GM12878 (cell line): ENCODE data around the gene C1QTNF5. TPM values are rescaled to one million over a fixed set of nuclear protein-coding genes. Genes with fewer than 3 reads are reported as not detected.

Source experiments
- ATAC-seq: fragments of 200-7000 bp; cut with Tn5 transposase; 3 replicates; pipeline ENCODE4 v1.9.1; 2020; ENCODE audit warnings: mild to moderate bottlenecking, moderate library complexity
- BruUV-seq: library from RNA; stranded (reverse); fragments of 400-500 nt; replicated peaks from 2 replicates; lab custom pipeline; 2021; lab: Mats Ljungman, UMichigan
- CTCF ChIA-PET: fragments of 300-600 bp; sonication (Branson Sonifier 250); formaldehyde crosslinking; extraction: SDS; loops from one replicate; lab custom pipeline; 2021; ENCODE audit warnings: inconsistent platforms; lab: Yijun Ruan, JAX
- POLR2A ChIA-PET: fragments of 350-600 bp; formaldehyde crosslinking; extraction: SDS; loops from one replicate; lab custom pipeline; 2021; ENCODE audit warnings: inconsistent platforms; lab: Charles Lee
- RAD21 ChIA-PET: fragments of 300-600 bp; sonication (Branson Sonifier 250); formaldehyde crosslinking; loops from one replicate; lab custom pipeline; 2023; ENCODE audit warnings: antibody characterized with exemption; ENCODE audit not compliant: unreplicated experiment; lab: Charles Lee
- SMC1A ChIA-PET: fragments of 300-600 bp; sonication (Branson Sonifier 250); formaldehyde crosslinking; loops from one replicate; lab custom pipeline; 2023; ENCODE audit not compliant: unreplicated experiment, uncharacterized antibody; lab: Charles Lee
- DNase-seq: peaks from one replicate; pipeline ENCODE4 v3.0.0-alpha.2; 2011; ENCODE audit warnings: low read depth, low spot score
- FAIRE-seq: peaks from 3 replicates; lab custom pipeline; 2011; peaks lifted over from hg19 to GRCh38; lab: Jason Lieb, UNC
- H2AFZ ChIP-seq: 2 replicates; pipeline ENCODE4 v1.6.0; 2011; ENCODE audit warnings: low read depth, low read length, control low read depth; ENCODE audit not compliant: control insufficient read depth
- H3K27ac ChIP-seq: 2 replicates; pipeline ENCODE4 v1.5.1; 2011; ENCODE audit warnings: control low read depth; ENCODE audit not compliant: control insufficient read depth, insufficient read depth
- H3K27me3 ChIP-seq, 2 experiments: replicated peaks in 1 of 2; 2 replicates each; pipeline versions ENCODE4 v1.6.0 to v1.6.1; 2011; ENCODE audit warnings: low read length in 1 of 2; ENCODE audit not compliant: control insufficient read depth in 2 of 2, insufficient read depth in 2 of 2
- H3K36me3 ChIP-seq, 2 experiments: 2 replicates each; pipeline ENCODE4 v1.5.1; 2011; ENCODE audit warnings: low read length in 1 of 2; ENCODE audit not compliant: control insufficient read depth in 2 of 2, insufficient read depth in 2 of 2
- H3K4me1 ChIP-seq: 2 replicates; pipeline ENCODE4 v1.6.1; 2011; ENCODE audit warnings: mild to moderate bottlenecking, low read length, moderate library complexity, mixed read lengths; ENCODE audit not compliant: control insufficient read depth, insufficient read depth
- H3K4me2 ChIP-seq: 2 replicates; pipeline ENCODE4 v1.6.0; 2011; ENCODE audit warnings: control low read depth; ENCODE audit not compliant: control insufficient read depth, insufficient read depth
- H3K4me3 ChIP-seq: fragments of 200-600 bp; sonication (generic); 2 replicates; pipeline ENCODE4 v1.5.1; 2016
- H3K79me2 ChIP-seq: 2 replicates; pipeline ENCODE4 v1.6.0; 2011; ENCODE audit warnings: low read length; ENCODE audit not compliant: control insufficient read depth, insufficient read depth
- H3K9ac ChIP-seq: 2 replicates; pipeline ENCODE4 v1.8.0; 2011; ENCODE audit warnings: low read length, control low read depth, mixed read lengths; ENCODE audit not compliant: control insufficient read depth, insufficient read depth
- H3K9me3 ChIP-seq: replicated peaks from 3 replicates; pipeline ENCODE4 v1.5.1; 2011; ENCODE audit warnings: mild to moderate bottlenecking, low read length; ENCODE audit not compliant: control insufficient read depth, insufficient read depth
- H4K20me1 ChIP-seq: 2 replicates; pipeline ENCODE4 v1.6.0; 2011; ENCODE audit not compliant: control insufficient read depth, insufficient read depth
- WGBS: methylation state at CpG from one replicate; pipeline ENCODE4 v1.1.6; 2016; ENCODE audit warnings: low lambda C conversion rate; ENCODE audit not compliant: insufficient replicate concordance, insufficient coverage; ENCODE audit errors: missing lambda C conversion rate; 5-methylcytosine and 5-hydroxymethylcytosine counted together
- in situ Hi-C: fragments of 300-500 bp; cut with MboI; formaldehyde crosslinking; loops from 9 replicates; pipeline ENCODE4 v1.14.3; 2018; ENCODE audit warnings: mixed read lengths
- intact Hi-C: fragments of 100-400 bp; cut with micrococcal nuclease; formaldehyde crosslinking; loops from one replicate; pipeline ENCODE4 v1.14.2; 2022; ENCODE audit not compliant: unreplicated experiment
- polyA plus RNA-seq, 11 experiments: library from polyadenylated mRNA; depleted of rRNA in 4 of 11; unstranded in 6 of 11; stranded (reverse) in 5 of 11; fragments of >200 nt; fragmentation: Nextera tagmentation in 4 of 11; fragmentation: Illumina TruSeq in 1 of 11; extraction: Ambion mirVana in 4 of 11; extraction: Trizol in 1 of 11; gene quantifications; 1 replicate in 1 of 11; 2 replicates in 10 of 11; pipeline versions ENCODE4 v1.2.1 to v1.2.3, GENCODE V29; 2011 to 2016; ENCODE audit warnings: inconsistent platforms in 2 of 11, missing spikeins in 2 of 11, low read depth in 1 of 11
- total RNA-seq, 4 experiments: library from RNA; depleted of rRNA in 3 of 4; stranded (reverse); fragments of >200 nt in 3 of 4; fragmentation: Illumina TruSeq in 1 of 4; extraction: Trizol in 1 of 4; gene quantifications; 2 replicates each; pipeline versions ENCODE4 v1.2.1 to v1.2.3, GENCODE V29; 2013 to 2021
- TF ChIP-seq, protein P1 (sequence below): IDR thresholded peaks from 2 replicates; pipeline ENCODE4 v1.6.1; 2012; ENCODE audit warnings: low read length, inconsistent platforms

The C1QTNF5 gene
- total and polyA plus RNA-seq, 10 of the 15 experiments (the other 5 are each of a cell fraction or from before 2014, with no cell fraction given): not detected

DNA sequence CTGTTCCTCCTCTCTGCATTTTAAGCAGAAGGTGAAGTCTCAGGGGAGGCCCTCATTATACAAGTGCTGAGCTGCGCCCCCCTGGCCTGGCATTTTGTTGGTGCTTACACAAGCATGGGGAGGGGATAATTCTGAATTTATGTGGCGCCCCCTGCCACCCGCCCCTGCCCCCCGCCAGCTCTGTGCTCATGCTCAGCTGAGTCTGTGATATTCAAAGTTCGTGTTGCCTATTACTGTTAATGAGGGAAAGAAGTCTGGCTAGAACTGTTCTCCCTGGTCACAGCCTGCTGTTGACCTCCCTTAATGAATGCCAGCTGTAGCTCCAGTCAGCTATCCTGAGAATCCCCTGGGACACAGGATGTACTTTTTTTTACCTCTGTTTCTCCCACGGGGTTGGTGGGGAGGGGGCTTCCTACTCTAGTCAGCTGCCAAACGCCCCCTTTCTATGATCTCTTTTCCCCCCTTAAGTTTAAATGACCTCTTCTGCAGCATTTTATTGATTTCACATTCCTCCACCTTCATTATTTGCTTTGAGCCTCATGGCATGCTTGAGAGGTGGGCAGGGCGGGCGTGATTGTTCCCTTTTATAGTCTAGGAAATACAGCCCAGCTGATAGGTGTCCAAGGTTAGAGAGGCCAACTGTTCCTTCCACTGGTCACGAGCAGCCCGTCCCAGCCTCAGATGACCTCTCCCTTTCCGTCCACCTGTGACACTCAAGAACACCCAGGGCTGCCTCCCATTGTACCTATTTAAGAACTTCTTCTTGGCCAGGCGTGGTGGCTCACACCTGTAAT, 28.6 kb upstream of the C1QTNF5 start:
- in situ Hi-C loops: no loop called here
- intact Hi-C loops: no loop called here
- Histone ChIP-seq H3K9ac (no peak overlapping the region), H3K36me3 (no peaks in the 10 kb centered on the region), H3K4me2 (no peak overlapping the region), H3K9me3 (no peaks in the 10 kb centered on the region), H3K27me3 (peaks cover 4 to 7% of the 10 kb centered on the region in 2 experiments; a peak in 3 of 4 replicates), H2AFZ (no peak overlapping the region), H3K79me2 (no peaks in the 10 kb centered on the region), H4K20me1 (no peaks in the 10 kb centered on the region), H3K27ac (no peak overlapping the region), H3K4me1 (no peaks in the 10 kb centered on the region), H3K4me3 (no peak overlapping the region)
- FAIRE-seq (no peak), DNase-seq (no peak), ATAC-seq (no peak)
- TF ChIP-seq, protein P1, sequence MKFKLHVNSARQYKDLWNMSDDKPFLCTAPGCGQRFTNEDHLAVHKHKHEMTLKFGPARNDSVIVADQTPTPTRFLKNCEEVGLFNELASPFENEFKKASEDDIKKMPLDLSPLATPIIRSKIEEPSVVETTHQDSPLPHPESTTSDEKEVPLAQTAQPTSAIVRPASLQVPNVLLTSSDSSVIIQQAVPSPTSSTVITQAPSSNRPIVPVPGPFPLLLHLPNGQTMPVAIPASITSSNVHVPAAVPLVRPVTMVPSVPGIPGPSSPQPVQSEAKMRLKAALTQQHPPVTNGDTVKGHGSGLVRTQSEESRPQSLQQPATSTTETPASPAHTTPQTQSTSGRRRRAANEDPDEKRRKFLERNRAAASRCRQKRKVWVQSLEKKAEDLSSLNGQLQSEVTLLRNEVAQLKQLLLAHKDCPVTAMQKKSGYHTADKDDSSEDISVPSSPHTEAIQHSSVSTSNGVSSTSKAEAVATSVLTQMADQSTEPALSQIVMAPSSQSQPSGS: no peak
- ChIA-PET CTCF (interaction anchor here (0.9 to 17.9 kb wide), 4 partner anchors 8 to 105 kb away, joined by 3 to 183 read pairs (median 4); no protein-coding TSS in a partner anchor), RAD21 (interaction anchor here (1.7 kb wide), 1 partner anchor 13 kb away, joined by 6 read pairs; no protein-coding TSS in a partner anchor), POLR2A (no interaction called here), SMC1A (interaction anchor here (0.9 to 1.7 kb wide), 2 partner anchors 12 to 106 kb away, joined by 3 read pairs; no protein-coding TSS in a partner anchor)
- no TSS peak for BruUV-seq
- 31% methylated on average over 13 of the region's 13 CpGs for WGBS
